ENCODE measurements around the gene PIPOX. TPM values are rescaled to one million over a fixed set of nuclear protein-coding genes. Genes with fewer than 3 reads are reported as not detected.

The PIPOX gene
- polyA plus RNA-seq, 3 donors: 0.30 to 0.56 TPM; not detected in 1

DNA sequence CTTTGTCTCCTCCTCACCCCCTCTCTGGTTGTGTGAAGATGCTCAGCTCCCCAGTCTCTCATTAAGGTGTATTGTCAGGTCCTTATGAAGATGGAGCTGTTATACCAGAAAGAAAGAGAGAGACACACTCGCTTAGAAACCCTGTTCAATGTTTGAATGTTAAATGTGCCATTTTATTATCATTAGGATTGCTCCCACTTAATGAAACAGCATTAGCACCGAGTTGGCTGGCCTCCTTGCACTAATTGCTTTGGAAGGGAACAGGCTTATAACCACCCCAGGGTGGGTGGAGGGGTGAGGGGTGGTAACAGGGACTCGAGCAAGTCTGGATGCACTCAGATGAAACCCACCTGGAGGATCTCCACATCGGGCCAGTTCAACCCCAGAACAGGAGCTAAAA lies 14.4 kb downstream of the PIPOX start:
- Mint-ChIP-seq H3K4me1 (no peaks in the 10 kb centered on the region), H3K27ac (no peak overlapping the region), H3K27me3 (ENCODE audit: low read depth in 3 of 3) (peaks cover 1 to 11% (median 9%) of the 10 kb centered on the region in 3 donors)

GRCh38 chr17:29058391-29058790 lies 15.4 kb downstream of the PIPOX start:
- DNase-seq: no peak
- Mint-ChIP-seq H3K36me3 (no peaks in the 10 kb centered on the region), H3K9me3 (peaks cover 0 to 1% (median 0%) of the 10 kb centered on the region in 7 donors), H3K4me3 (no peak overlapping the region), H3K27me3 (ENCODE audit: low read depth in 3 of 3) (peaks cover 1 to 13% (median 9%) of the 10 kb centered on the region in 3 donors), H3K4me1 (no peaks in the 10 kb centered on the region), H3K27ac (no peak overlapping the region)
- WGBS (ENCODE audit: insufficient coverage): no CpG with 5 or more reads among the region's 3 CpGs
- TF ChIP-seq, protein P1, sequence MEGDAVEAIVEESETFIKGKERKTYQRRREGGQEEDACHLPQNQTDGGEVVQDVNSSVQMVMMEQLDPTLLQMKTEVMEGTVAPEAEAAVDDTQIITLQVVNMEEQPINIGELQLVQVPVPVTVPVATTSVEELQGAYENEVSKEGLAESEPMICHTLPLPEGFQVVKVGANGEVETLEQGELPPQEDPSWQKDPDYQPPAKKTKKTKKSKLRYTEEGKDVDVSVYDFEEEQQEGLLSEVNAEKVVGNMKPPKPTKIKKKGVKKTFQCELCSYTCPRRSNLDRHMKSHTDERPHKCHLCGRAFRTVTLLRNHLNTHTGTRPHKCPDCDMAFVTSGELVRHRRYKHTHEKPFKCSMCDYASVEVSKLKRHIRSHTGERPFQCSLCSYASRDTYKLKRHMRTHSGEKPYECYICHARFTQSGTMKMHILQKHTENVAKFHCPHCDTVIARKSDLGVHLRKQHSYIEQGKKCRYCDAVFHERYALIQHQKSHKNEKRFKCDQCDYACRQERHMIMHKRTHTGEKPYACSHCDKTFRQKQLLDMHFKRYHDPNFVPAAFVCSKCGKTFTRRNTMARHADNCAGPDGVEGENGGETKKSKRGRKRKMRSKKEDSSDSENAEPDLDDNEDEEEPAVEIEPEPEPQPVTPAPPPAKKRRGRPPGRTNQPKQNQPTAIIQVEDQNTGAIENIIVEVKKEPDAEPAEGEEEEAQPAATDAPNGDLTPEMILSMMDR (IDR thresholded peaks at IDR 0.05): no peak
- Histone ChIP-seq H3K27ac (ENCODE audit: low read depth in 1 of 2, low read length in 2 of 2) (no peak overlapping the region), H3K36me3 (replicated peaks in 1 of 2; ENCODE audit: control insufficient read depth in 1 of 2, insufficient read depth in 2 of 2, low read length in 2 of 2) (no peaks in the 10 kb centered on the region), H4K20me1 (ENCODE audit: insufficient read depth, low read length) (no peaks in the 10 kb centered on the region), H2AFZ (ENCODE audit: insufficient read depth, low read depth, low read length, poor library complexity, severe bottlenecking) (no peak overlapping the region), H3K79me2 (ENCODE audit: insufficient read depth, low read length) (no peaks in the 10 kb centered on the region), H3K27me3 (ENCODE audit: control insufficient read depth in 2 of 2, insufficient read depth in 2 of 2, low read length in 2 of 2) (no peaks in the 10 kb centered on the region), H3K4me1 (ENCODE audit: control insufficient read depth in 1 of 2, insufficient read depth in 2 of 2, low read length in 2 of 2) (no peaks in the 10 kb centered on the region), H3K9me3 (replicated peaks in 1 of 2; ENCODE audit: control insufficient read depth in 1 of 2, insufficient read depth in 1 of 2, low read length in 2 of 2) (no peaks in the 10 kb centered on the region), H3K4me3 (replicated peaks in 1 of 3; ENCODE audit: low read depth in 2 of 3, low read length in 3 of 3) (no peak overlapping the region), H3K9ac (ENCODE audit: insufficient read depth, low read length, poor library complexity, severe bottlenecking) (no peak overlapping the region), H3K4me2 (replicated peaks; ENCODE audit: extremely low read depth, low read length, poor library complexity, severe bottlenecking) (no peak overlapping the region)
- intact Hi-C loops (cut with micrococcal nuclease): no loop called here

More for the DNA sequence above, 14.4 kb downstream of the PIPOX start:
- Histone ChIP-seq H3K4me3 (replicated peaks in 1 of 3; ENCODE audit: low read depth in 2 of 3, low read length in 3 of 3) (no peak overlapping the region), H3K9ac (ENCODE audit: insufficient read depth, low read length, poor library complexity, severe bottlenecking) (no peak overlapping the region), H3K27ac (ENCODE audit: low read depth in 1 of 2, low read length in 2 of 2) (no peak overlapping the region), H2AFZ (ENCODE audit: insufficient read depth, low read depth, low read length, poor library complexity, severe bottlenecking) (no peak overlapping the region), H3K4me2 (replicated peaks; ENCODE audit: extremely low read depth, low read length, poor library complexity, severe bottlenecking) (no peak overlapping the region), H3K27me3 (ENCODE audit: control insufficient read depth in 2 of 2, insufficient read depth in 2 of 2, low read length in 2 of 2) (no peaks in the 10 kb centered on the region), H4K20me1 (ENCODE audit: insufficient read depth, low read length) (no peaks in the 10 kb centered on the region), H3K9me3 (replicated peaks in 1 of 2; ENCODE audit: control insufficient read depth in 1 of 2, insufficient read depth in 1 of 2, low read length in 2 of 2) (no peaks in the 10 kb centered on the region), H3K4me1 (ENCODE audit: control insufficient read depth in 1 of 2, insufficient read depth in 2 of 2, low read length in 2 of 2) (no peaks in the 10 kb centered on the region), H3K36me3 (replicated peaks in 1 of 2; ENCODE audit: control insufficient read depth in 1 of 2, insufficient read depth in 2 of 2, low read length in 2 of 2) (no peaks in the 10 kb centered on the region), H3K79me2 (ENCODE audit: insufficient read depth, low read length) (no peaks in the 10 kb centered on the region)
- TF ChIP-seq, protein P1 (IDR thresholded peaks at IDR 0.05): no peak
- DNase-seq: no peak
- no peaks in the 10 kb centered on the region for H3K36me3 Mint-ChIP-seq
- peaks cover 0 to 1% (median 0%) of the 10 kb centered on the region in 7 donors for H3K9me3 Mint-ChIP-seq
- intact Hi-C loops (cut with micrococcal nuclease): no loop called here
- no CpG with 5 or more reads among the region's 4 CpGs for WGBS (ENCODE audit: insufficient coverage)
- no peak overlapping the region for H3K4me3 Mint-ChIP-seq

Data from CD14-positive monocyte (primary cell).